ENCODE data around the gene VWA3B.

Gene VWA3B

DNA sequence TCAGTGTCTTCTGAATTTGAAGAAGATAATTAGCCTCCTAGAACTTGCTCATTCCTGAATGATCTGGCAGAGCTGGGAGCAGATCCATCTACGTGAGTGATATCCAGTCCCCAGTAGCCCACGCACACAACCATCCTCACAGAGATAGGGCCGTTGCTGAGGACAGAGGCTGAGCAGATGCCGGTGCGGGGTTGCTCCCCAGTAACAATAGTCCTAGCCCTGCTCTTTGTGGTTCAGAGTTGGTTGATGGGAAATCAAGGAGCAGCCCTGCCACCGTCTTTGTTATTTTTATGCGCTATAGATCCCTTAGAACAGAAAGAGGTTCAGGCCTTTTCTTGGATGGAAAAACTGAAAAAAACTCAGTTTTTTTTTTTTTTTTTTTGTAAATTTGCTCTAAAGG, 69.3 kb downstream of the VWA3B start:
- TF ChIP-seq, protein P1, sequence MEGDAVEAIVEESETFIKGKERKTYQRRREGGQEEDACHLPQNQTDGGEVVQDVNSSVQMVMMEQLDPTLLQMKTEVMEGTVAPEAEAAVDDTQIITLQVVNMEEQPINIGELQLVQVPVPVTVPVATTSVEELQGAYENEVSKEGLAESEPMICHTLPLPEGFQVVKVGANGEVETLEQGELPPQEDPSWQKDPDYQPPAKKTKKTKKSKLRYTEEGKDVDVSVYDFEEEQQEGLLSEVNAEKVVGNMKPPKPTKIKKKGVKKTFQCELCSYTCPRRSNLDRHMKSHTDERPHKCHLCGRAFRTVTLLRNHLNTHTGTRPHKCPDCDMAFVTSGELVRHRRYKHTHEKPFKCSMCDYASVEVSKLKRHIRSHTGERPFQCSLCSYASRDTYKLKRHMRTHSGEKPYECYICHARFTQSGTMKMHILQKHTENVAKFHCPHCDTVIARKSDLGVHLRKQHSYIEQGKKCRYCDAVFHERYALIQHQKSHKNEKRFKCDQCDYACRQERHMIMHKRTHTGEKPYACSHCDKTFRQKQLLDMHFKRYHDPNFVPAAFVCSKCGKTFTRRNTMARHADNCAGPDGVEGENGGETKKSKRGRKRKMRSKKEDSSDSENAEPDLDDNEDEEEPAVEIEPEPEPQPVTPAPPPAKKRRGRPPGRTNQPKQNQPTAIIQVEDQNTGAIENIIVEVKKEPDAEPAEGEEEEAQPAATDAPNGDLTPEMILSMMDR (conservative IDR thresholded peaks at IDR 0.05; ENCODE audit: control insufficient read depth, insufficient read depth, low read depth, low read length): no peak
- DNase-seq (ENCODE audit: low read depth): no peak
- no peak overlapping the region for H3K4me3 ChIP-seq (ENCODE audit: control insufficient read depth, low read depth, low read length)

GRCh38 chr2:98157557-98157956, 70.6 kb downstream of the VWA3B start:
- no peak for DNase-seq (ENCODE audit: low read depth)

GRCh38 chr2:98158305-98158704, 71.3 kb downstream of the VWA3B start:
- no peak for DNase-seq (ENCODE audit: low read depth)

More at GRCh38 chr2:98157557-98157956, 70.6 kb downstream of the VWA3B start:
- TF ChIP-seq, protein P1 (conservative IDR thresholded peaks at IDR 0.05; ENCODE audit: control insufficient read depth, insufficient read depth, low read depth, low read length): no peak
- H3K4me3 ChIP-seq (ENCODE audit: control insufficient read depth, low read depth, low read length): no peak overlapping the region

GRCh38 chr2:98160554-98160953, 73.6 kb downstream of the VWA3B start:
- TF ChIP-seq, protein P1 (conservative IDR thresholded peaks at IDR 0.05; ENCODE audit: control insufficient read depth, insufficient read depth, low read depth, low read length): no peak
- H3K4me3 ChIP-seq (ENCODE audit: control insufficient read depth, low read depth, low read length): no peak overlapping the region
- no peak for DNase-seq (ENCODE audit: low read depth)

More at GRCh38 chr2:98158305-98158704, 71.3 kb downstream of the VWA3B start:
- TF ChIP-seq, protein P1 (conservative IDR thresholded peaks at IDR 0.05; ENCODE audit: control insufficient read depth, insufficient read depth, low read depth, low read length): no peak
- no peak overlapping the region for H3K4me3 ChIP-seq (ENCODE audit: control insufficient read depth, low read depth, low read length)

- no peak for DNase-seq (ENCODE audit: low read depth)
- TF ChIP-seq, protein P1 (conservative IDR thresholded peaks at IDR 0.05; ENCODE audit: control insufficient read depth, insufficient read depth, low read depth, low read length): no peak
- H3K4me3 ChIP-seq (ENCODE audit: control insufficient read depth, low read depth, low read length): no peak overlapping the region
Observed at GRCh38 chr2:98161186-98161585, 74.2 kb downstream of the VWA3B start.

- no peak overlapping the region for H3K4me3 ChIP-seq (ENCODE audit: control insufficient read depth, low read depth, low read length)
- DNase-seq (ENCODE audit: low read depth): no peak
- TF ChIP-seq, protein P1 (conservative IDR thresholded peaks at IDR 0.05; ENCODE audit: control insufficient read depth, insufficient read depth, low read depth, low read length): no peak
Observed at GRCh38 chr2:98164256-98164655, 77.3 kb downstream of the VWA3B start.

GRCh38 chr2:98165516-98166071, 78.6 kb downstream of the VWA3B start:
- TF ChIP-seq, protein P1 (conservative IDR thresholded peaks at IDR 0.05; ENCODE audit: control insufficient read depth, insufficient read depth, low read depth, low read length): no peak
- H3K4me3 ChIP-seq (ENCODE audit: control insufficient read depth, low read depth, low read length): no peak overlapping the region
- DNase-seq (ENCODE audit: low read depth): no peak
